Fibroblast of pulmonary artery (primary cell): ENCODE results near the gene ADPRH.

Source experiments
- DNase-seq: peaks from one replicate; pipeline ENCODE4 v3.0.0-alpha.2; 2010; ENCODE audit warnings: low read depth
- H3K4me3 ChIP-seq: replicated peaks from 2 replicates; pipeline ENCODE4 v1.5.1; 2011; ENCODE audit warnings: low read depth, mild to moderate bottlenecking, control low read depth, low read length, moderate library complexity
- TF ChIP-seq, protein P1 (sequence below): IDR thresholded peaks from 2 replicates; pipeline ENCODE4 v1.5.1; 2011; ENCODE audit warnings: mild to moderate bottlenecking, control low read depth, low read length, inconsistent platforms; ENCODE audit errors: missing control alignments

The ADPRH gene

DNA sequence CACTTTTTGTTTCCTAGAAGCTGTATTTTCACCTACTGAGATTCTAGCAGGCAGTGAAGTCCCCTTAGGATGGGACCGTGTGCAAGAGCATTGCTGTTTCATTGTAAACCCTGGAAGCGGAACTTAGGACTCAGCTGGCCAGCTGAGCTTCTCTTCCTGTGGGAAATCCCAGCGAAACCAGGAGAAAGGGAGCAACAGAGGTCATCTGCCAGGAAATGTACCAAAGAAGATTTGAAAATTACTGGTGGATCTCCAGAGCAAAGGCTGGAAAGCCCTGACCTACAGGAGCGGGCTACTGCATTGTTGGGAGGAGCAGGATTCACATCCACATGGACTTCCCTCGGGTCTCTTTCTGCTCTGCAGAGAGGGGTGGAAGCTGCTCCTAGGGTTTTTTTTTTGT lies 7.6 kb upstream of the ADPRH start:
- no peak overlapping the region for H3K4me3 ChIP-seq
- TF ChIP-seq, protein P1, sequence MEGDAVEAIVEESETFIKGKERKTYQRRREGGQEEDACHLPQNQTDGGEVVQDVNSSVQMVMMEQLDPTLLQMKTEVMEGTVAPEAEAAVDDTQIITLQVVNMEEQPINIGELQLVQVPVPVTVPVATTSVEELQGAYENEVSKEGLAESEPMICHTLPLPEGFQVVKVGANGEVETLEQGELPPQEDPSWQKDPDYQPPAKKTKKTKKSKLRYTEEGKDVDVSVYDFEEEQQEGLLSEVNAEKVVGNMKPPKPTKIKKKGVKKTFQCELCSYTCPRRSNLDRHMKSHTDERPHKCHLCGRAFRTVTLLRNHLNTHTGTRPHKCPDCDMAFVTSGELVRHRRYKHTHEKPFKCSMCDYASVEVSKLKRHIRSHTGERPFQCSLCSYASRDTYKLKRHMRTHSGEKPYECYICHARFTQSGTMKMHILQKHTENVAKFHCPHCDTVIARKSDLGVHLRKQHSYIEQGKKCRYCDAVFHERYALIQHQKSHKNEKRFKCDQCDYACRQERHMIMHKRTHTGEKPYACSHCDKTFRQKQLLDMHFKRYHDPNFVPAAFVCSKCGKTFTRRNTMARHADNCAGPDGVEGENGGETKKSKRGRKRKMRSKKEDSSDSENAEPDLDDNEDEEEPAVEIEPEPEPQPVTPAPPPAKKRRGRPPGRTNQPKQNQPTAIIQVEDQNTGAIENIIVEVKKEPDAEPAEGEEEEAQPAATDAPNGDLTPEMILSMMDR, result no peak
- no peak for DNase-seq

DNA sequence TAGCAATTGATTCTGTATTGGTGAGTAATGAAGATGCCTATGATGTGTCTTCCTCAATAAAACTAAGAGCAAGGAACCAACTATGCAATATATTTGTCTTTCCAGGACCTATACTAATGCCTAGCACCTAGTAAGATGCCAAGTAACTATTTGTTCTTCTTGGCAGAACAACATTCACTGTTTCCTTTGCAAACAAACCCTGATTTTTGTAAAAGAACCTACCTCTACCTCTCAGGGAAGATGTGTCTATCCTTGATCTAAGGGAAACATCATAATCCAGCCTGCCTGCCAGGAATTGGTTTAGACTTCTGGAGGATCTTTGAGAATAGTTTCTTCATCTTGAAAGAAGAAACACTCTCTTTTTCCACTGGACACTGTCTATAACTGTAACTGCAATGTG lies 3.8 kb upstream of the ADPRH start:
- TF ChIP-seq, protein P1, result no peak
- DNase-seq, result no peak

DNA sequence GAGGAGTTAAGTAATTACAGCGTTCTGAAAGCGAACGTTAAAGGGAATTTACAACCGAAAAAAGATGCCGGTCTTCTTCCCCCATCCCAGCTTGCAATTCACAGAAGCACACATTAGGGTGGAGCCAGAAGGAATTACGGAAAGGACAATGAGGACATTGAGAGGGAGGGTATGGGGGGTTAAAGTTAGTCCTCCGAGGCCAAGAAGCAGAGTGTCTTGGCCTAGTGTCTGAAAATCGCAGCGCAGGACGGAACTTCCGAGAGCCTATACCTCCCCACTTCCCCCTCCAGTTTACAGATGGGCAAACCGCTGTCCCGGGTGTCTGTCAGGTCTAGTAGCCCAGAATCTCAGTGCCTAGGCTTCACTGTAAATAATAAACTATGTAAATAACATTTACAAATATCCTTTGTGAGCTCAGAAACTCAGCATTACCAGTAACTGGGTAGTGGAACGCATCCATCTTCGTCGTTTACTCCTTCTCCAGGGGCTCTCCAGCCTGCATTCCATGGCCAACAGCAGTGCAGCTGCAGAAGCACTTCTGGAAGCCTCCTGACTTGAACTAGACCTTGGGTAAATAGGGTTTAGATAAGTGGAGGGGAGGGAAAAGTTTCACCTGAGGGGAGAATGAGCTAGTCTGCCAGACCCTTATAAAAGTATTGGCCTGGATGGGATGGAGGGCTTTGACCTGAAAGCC lies 922 bp downstream of the ADPRH start:
- TF ChIP-seq, protein P1, result no peak
- H3K4me3 ChIP-seq, result peak overlapping the region; percentile 53
- peak; percentile 25 for DNase-seq

More for the DNA sequence above, 3.8 kb upstream of the ADPRH start:
- no peak overlapping the region for H3K4me3 ChIP-seq

DNA sequence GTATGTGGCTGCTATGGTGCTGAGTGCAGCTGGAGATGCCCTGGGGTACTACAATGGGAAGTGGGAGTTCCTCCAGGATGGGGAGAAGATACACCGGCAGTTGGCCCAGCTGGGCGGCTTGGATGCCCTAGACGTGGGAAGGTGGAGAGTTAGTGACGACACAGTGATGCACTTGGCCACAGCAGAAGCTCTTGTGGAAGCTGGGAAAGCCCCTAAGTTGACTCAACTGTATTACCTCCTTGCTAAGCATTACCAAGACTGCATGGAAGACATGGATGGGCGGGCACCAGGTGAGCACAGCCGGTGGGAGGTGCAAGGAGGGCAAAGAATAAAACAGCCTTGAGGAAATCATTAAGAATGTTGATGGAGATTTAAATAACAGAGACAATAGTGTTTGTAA lies 2.9 kb downstream of the ADPRH start:
- TF ChIP-seq, protein P1, result no peak
- no peak overlapping the region for H3K4me3 ChIP-seq
- DNase-seq, result no peak

DNA sequence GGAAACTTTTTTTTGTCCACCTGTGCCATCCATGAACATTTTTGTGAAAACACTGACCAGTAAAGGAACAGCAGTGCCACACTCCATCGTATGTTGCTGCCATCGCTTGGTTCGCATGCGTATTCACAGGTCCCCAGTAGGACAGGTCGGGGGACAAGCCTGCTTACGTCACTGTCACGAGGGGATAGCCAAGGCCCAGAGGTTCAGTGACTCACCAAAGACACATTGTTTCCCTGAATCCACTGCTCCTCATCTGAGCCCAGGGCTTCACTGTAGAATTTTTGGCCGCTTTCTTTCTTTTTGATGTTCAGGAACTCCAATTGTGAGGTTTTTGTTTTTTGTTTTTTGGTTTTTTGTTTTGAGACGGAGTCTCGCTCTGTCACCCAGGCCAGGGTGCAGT lies 5.9 kb downstream of the ADPRH start:
- no peak overlapping the region for H3K4me3 ChIP-seq
- TF ChIP-seq, protein P1, result no peak
- DNase-seq, result no peak

DNA sequence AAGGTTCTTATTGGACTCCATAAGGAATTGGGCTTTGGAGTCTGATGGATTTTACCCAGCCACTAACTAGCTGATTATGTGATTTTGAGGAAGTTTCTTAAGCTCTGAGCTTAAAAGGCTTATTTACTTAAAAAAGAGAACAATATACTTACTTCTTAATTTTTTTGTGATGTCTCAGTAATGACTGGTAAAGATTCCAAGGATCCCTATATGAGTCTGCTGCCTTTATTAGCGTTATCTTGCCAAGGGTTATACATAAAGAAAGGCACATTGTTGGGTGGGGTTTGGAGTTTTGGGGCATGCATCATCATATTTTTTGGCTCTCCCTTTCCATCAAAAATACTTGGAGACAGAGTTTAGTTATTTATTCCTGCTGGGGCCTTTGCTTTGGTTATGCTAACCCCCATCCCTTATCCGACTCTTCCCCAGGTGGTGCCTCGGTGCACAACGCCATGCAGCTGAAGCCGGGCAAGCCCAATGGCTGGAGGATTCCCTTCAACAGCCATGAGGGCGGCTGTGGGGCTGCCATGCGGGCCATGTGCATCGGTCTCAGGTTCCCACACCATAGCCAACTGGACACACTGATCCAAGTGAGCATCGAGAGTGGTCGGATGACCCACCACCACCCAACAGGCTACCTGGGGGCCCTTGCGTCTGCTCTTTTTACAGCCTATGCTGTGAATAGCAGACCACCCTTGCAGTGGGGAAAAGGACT lies 6.7 kb downstream of the ADPRH start:
- TF ChIP-seq, protein P1, result no peak
- H3K4me3 ChIP-seq, result no peak overlapping the region
- no peak for DNase-seq
